Sigmoid colon (tissue), 4 donors: ENCODE measurements around the gene GLS.

Experiments used
- POLR2A ChIP-seq, 2 donors: fragments of 450-650 bp; IDR thresholded peaks; one replicate each; pipeline ENCODE4 v1.6.1; 2016; ENCODE audit warnings: antibody characterized with exemption in 2 of 2, mild to moderate bottlenecking in 2 of 2, moderate library complexity in 2 of 2
- POLR2AphosphoS5 ChIP-seq, 4 donors: sonication (generic); formaldehyde crosslinking; IDR thresholded peaks; one replicate each; pipeline ENCODE4 v1.6.1; 2017; ENCODE audit warnings: antibody characterized with exemption in 4 of 4
- TF ChIP-seq, protein P1 (sequence below), 4 experiments: fragments of 450-650 bp in 3 of 4; fragments of 200-600 bp in 1 of 4; IDR thresholded peaks; one replicate each; pipeline ENCODE4 v1.5.1; 2016 to 2019; ENCODE audit warnings: antibody characterized with exemption in 4 of 4, mild to moderate bottlenecking in 3 of 4, moderate library complexity in 2 of 4

GRCh38 chr2:190961918-190962487 is 81.4 kb downstream of the GLS start:
- TF ChIP-seq, protein P1, sequence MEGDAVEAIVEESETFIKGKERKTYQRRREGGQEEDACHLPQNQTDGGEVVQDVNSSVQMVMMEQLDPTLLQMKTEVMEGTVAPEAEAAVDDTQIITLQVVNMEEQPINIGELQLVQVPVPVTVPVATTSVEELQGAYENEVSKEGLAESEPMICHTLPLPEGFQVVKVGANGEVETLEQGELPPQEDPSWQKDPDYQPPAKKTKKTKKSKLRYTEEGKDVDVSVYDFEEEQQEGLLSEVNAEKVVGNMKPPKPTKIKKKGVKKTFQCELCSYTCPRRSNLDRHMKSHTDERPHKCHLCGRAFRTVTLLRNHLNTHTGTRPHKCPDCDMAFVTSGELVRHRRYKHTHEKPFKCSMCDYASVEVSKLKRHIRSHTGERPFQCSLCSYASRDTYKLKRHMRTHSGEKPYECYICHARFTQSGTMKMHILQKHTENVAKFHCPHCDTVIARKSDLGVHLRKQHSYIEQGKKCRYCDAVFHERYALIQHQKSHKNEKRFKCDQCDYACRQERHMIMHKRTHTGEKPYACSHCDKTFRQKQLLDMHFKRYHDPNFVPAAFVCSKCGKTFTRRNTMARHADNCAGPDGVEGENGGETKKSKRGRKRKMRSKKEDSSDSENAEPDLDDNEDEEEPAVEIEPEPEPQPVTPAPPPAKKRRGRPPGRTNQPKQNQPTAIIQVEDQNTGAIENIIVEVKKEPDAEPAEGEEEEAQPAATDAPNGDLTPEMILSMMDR (IDR thresholded peaks at IDR 0.05) = no peak
- TF ChIP-seq POLR2A (IDR thresholded peaks at IDR 0.05) (no peak), POLR2AphosphoS5 (IDR thresholded peaks at IDR 0.05) (no peak)
